Measurements from ENCODE around the gene MED13L. TPM values are rescaled to one million over a fixed set of nuclear protein-coding genes. Genes with fewer than 3 reads are reported as not detected.

The MED13L gene
- total and polyA plus RNA-seq, 2 donors (not counting 3 experiments of a cell fraction or from before 2014, with no cell fraction given), result 27.4 to 93.6 TPM

DNA sequence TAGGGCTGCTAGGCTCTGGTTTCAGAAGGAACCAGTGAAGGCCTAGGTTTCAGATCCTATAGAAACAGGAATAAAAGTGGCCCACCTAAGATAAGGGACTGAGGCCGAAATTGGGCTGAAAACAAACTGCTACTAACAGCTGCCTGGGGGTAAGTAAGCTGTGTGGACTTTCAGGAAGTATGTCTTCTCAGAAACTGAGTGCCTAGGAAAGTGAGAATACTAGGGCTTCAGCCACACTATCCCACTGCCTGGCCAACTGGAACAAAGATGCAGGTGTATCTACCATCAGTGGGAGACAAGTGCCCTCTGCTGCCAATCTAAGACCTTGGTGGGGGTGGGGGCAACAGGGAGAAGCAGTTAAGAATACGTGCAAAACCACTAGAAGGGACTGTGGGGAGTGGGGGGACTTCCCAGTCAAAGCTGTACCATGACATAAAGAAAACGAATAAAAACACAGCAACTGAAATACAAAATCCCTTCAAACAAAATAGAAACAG lies 82.5 kb downstream of the MED13L start:
- DNase-seq (ENCODE audit: low read depth, low spot score), result no peak
- peaks cover 10% of the 10 kb centered on the region for H4K20me1 ChIP-seq (replicated peaks; ENCODE audit: control insufficient read depth, extremely low read depth, insufficient read depth, low read length)

More for the DNA sequence above, 82.5 kb downstream of the MED13L start:
- H3K4me1 ChIP-seq (ENCODE audit: control insufficient read depth, extremely low read depth, insufficient read depth, low read length), result no peaks in the 10 kb centered on the region
- intact Hi-C loops (cut with micrococcal nuclease), result no loop called here
- H3K9me1 ChIP-seq (replicated peaks; ENCODE audit: control insufficient read depth, extremely low read depth, insufficient read depth, low read length), result peaks cover 6% of the 10 kb centered on the region
- no peak for FAIRE-seq
- TF ChIP-seq, protein P1, sequence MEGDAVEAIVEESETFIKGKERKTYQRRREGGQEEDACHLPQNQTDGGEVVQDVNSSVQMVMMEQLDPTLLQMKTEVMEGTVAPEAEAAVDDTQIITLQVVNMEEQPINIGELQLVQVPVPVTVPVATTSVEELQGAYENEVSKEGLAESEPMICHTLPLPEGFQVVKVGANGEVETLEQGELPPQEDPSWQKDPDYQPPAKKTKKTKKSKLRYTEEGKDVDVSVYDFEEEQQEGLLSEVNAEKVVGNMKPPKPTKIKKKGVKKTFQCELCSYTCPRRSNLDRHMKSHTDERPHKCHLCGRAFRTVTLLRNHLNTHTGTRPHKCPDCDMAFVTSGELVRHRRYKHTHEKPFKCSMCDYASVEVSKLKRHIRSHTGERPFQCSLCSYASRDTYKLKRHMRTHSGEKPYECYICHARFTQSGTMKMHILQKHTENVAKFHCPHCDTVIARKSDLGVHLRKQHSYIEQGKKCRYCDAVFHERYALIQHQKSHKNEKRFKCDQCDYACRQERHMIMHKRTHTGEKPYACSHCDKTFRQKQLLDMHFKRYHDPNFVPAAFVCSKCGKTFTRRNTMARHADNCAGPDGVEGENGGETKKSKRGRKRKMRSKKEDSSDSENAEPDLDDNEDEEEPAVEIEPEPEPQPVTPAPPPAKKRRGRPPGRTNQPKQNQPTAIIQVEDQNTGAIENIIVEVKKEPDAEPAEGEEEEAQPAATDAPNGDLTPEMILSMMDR (IDR thresholded peaks at IDR 0.05; ENCODE audit: extremely low read depth in 1 of 2, insufficient read depth in 1 of 2, low read depth in 1 of 2, low read length in 2 of 2), result no peak
- TF ChIP-seq EZH2 (IDR thresholded peaks at IDR 0.05; ENCODE audit: borderline replicate concordance, low read depth, low read length, severe bottlenecking), result no peak
- TF ChIP-seq, protein P2, sequence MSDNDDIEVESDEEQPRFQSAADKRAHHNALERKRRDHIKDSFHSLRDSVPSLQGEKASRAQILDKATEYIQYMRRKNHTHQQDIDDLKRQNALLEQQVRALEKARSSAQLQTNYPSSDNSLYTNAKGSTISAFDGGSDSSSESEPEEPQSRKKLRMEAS (IDR thresholded peaks at IDR 0.05; ENCODE audit: insufficient read depth, insufficient read length), result no peak
- no peak for TF ChIP-seq GATA2 (IDR thresholded peaks at IDR 0.05; ENCODE audit: insufficient read depth, insufficient read length, low read depth, low read length)
- TF ChIP-seq POLR2A (IDR thresholded peaks at IDR 0.05; ENCODE audit: low read depth, low read length), result no peak
- TF ChIP-seq MYC (IDR thresholded peaks at IDR 0.05; ENCODE audit: low read depth, low read length), result no peak
- TF ChIP-seq FOS (IDR thresholded peaks at IDR 0.05; ENCODE audit: borderline replicate concordance, insufficient read depth, low read length), result no peak
- TF ChIP-seq JUN (IDR thresholded peaks at IDR 0.05; ENCODE audit: borderline replicate concordance, insufficient read depth, insufficient read length, low read depth), result no peak
- no peak for TF ChIP-seq POLR2AphosphoS5 (IDR thresholded peaks at IDR 0.05; ENCODE audit: insufficient read depth, low read depth, low read length)
- no peaks in the 10 kb centered on the region for H3K27me3 ChIP-seq (ENCODE audit: control insufficient read depth in 2 of 2, insufficient read depth in 2 of 2, low read length in 2 of 2)
- peaks cover 73% of the 10 kb centered on the region for H3K79me2 ChIP-seq (ENCODE audit: control insufficient read depth, insufficient read depth, low read length)
- ChIA-PET CTCF (interaction anchor here (1.3 kb wide), 1 partner anchor 179 kb away, joined by 5 read pairs; no protein-coding TSS in a partner anchor), POLR2A (no interaction called here)
- H3K4me2 ChIP-seq (ENCODE audit: insufficient read depth, low read length), result no peak overlapping the region
- H2AFZ ChIP-seq (ENCODE audit: low read depth, low read length), result no peak overlapping the region
- dilution Hi-C loops (cut with MboI; ENCODE audit: extremely low pct_ligation_motif_present, low sequenced_read_pairs), result no loop called here
- no TSS peak for BruUV-seq (replicated peaks)
- no peak overlapping the region for H3K4me3 ChIP-seq (replicated peaks in 1 of 3; ENCODE audit: insufficient read depth in 1 of 3, low read depth in 1 of 3, low read length in 3 of 3)
- no peaks in the 10 kb centered on the region for H3K9me3 ChIP-seq (replicated peaks; ENCODE audit: control insufficient read depth, insufficient read depth, low read length)
- H3K27ac ChIP-seq (ENCODE audit: insufficient read depth, low read depth, low read length), result no peak overlapping the region
- no peak overlapping the region for H3K9ac ChIP-seq (replicated peaks; ENCODE audit: extremely low read depth, insufficient read depth, low read length)
- no peaks in the 10 kb centered on the region for H3K36me3 ChIP-seq (ENCODE audit: control insufficient read depth in 2 of 2, extremely low read depth in 1 of 2, insufficient read depth in 2 of 2, low read length in 2 of 2)
